ENCODE measurements around the gene DAP3. TPM values are rescaled to one million over a fixed set of nuclear protein-coding genes. Genes with fewer than 3 reads are reported as not detected.
A peak's percentile ranks its signal among the peaks of the same experiment; 100 is the strongest.
"Not testable (repeated sequence)": the region's sequence is repeated elsewhere in the genome, so short reads cannot be mapped to it uniquely, and the experiment has no call there.

The DAP3 gene
- total and polyA plus RNA-seq, 2 of the 13 experiments (the other 11 are each of a cell fraction or from before 2014, with no cell fraction given), result 129 to 133 TPM

DNA sequence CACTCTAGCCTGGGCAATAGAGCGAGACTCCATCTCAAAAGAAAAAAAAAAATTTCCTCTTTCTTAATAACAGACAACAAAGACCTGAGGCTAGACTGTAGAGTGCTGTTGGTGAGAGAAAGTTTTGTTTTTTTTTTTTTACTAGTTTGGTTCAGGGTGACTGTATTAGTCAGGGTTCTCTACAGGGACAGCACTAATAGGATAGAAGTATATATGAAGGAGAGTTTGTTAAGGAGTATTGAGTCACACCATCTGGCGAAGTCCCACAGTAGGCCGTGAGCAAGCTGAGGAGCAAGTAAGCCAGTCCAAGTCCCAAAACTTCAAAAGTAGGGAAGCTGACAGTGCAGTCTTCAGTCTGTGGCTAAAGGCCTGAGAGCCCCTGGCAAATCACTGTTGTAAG, 22.6 kb downstream of the DAP3 start:
- intact Hi-C loops (cut with micrococcal nuclease; ENCODE audit: unreplicated experiment); DNase-seq (ENCODE audit: low spot score); H3K27me3 ChIP-seq (ENCODE audit: control insufficient read depth in 1 of 2, insufficient read depth in 2 of 2, low read length in 2 of 2); H3K4me1 ChIP-seq (ENCODE audit: insufficient read depth, low read length); BruUV-seq (replicated peaks); H2AFZ ChIP-seq (ENCODE audit: low read length); FAIRE-seq; H3K27ac ChIP-seq (ENCODE audit: extremely low read length, insufficient read depth, low read length); H3K4me3 ChIP-seq (replicated peaks in 1 of 3; ENCODE audit: insufficient read depth in 1 of 3, low read depth in 2 of 3, low read length in 3 of 3); ATAC-seq; H3K4me2 ChIP-seq (ENCODE audit: low read depth, low read length); H3K9ac ChIP-seq (ENCODE audit: insufficient read depth, low read depth, low read length); POLR2A ChIA-PET; in situ Hi-C loops (cut with HindIII; ENCODE audit: extremely low pct_ligation_motif_present, low pct_unique_long_range_greater_than_20kb); CTCF ChIA-PET (ENCODE audit: low intra/inter-chr PET ratio, low total read pairs); H3K9me3 ChIP-seq (ENCODE audit: low read length); H4K20me1 ChIP-seq (ENCODE audit: insufficient read depth, low read length): not testable (repeated sequence)
- peaks cover 1 to 30% of the 10 kb centered on the region in 2 experiments; a peak in 3 of 5 replicates for H3K36me3 ChIP-seq (replicated peaks in 1 of 2; ENCODE audit: control insufficient read depth in 1 of 2, insufficient read depth in 2 of 2, low read length in 2 of 2)
- WGBS (ENCODE audit: low lambda C conversion rate), result 100% methylated on average over 2 of the region's 3 CpGs
- H3K79me2 ChIP-seq (ENCODE audit: insufficient read depth, low read length), result peaks cover 19% of the 10 kb centered on the region

DNA sequence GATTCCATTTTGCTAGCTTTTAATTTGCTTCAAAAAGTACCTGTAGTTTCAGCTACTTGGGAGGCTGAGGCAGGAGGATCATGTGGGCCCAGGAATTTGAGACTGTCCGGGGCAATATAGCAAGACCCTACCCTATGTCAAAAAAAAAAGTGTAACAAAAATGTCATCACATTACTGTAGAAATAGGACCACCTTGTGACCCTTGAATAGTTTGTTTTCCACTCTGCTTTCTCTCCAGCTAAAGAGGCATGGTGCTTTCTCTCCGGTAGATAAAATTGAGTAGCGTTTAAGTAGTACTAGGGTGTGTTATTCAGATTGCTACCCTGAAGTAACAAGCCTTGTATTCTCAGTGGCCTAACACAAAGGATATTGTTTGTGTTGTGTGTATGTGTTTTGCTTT, 23.7 kb downstream of the DAP3 start:
- BruUV-seq (replicated peaks); in situ Hi-C loops (cut with HindIII; ENCODE audit: extremely low pct_ligation_motif_present, low pct_unique_long_range_greater_than_20kb); H3K4me1 ChIP-seq (ENCODE audit: insufficient read depth, low read length); intact Hi-C loops (cut with micrococcal nuclease; ENCODE audit: unreplicated experiment); ATAC-seq; CTCF ChIA-PET (ENCODE audit: low intra/inter-chr PET ratio, low total read pairs); POLR2A ChIA-PET; DNase-seq (ENCODE audit: low spot score); H4K20me1 ChIP-seq (ENCODE audit: insufficient read depth, low read length); H3K27ac ChIP-seq (ENCODE audit: extremely low read length, insufficient read depth, low read length); H3K9ac ChIP-seq (ENCODE audit: insufficient read depth, low read depth, low read length); H3K4me2 ChIP-seq (ENCODE audit: low read depth, low read length); H2AFZ ChIP-seq (ENCODE audit: low read length); H3K9me3 ChIP-seq (ENCODE audit: low read length); H3K4me3 ChIP-seq (replicated peaks in 1 of 3; ENCODE audit: insufficient read depth in 1 of 3, low read depth in 2 of 3, low read length in 3 of 3); H3K27me3 ChIP-seq (ENCODE audit: control insufficient read depth in 1 of 2, insufficient read depth in 2 of 2, low read length in 2 of 2): not testable (repeated sequence)
- peak; percentile 98 for TF ChIP-seq ZNF121 (CRISPR knock-in tag; IDR thresholded peaks at IDR 0.05)
- TF ChIP-seq STAG1 (CRISPR knock-in tag; IDR thresholded peaks at IDR 0.05), result peak; percentile 43
- TF ChIP-seq, protein P1, sequence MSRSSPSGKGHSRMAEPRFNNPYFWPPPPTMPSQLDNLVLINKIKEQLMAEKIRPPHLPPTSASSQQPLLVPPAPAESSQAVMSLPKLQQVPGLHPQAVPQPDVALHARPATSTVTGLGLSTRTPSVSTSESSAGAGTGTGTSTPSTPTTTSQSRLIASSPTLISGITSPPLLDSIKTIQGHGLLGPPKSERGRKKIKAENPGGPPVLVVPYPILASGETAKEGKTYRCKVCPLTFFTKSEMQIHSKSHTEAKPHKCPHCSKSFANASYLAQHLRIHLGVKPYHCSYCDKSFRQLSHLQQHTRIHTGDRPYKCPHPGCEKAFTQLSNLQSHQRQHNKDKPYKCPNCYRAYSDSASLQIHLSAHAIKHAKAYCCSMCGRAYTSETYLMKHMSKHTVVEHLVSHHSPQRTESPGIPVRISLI (CRISPR knock-in tag; IDR thresholded peaks at IDR 0.05; ENCODE audit: borderline replicate concordance), result peak; percentile 77; the same call in 1 of the 2 replicates
- 0 out of 2 replicates have a peak, but pooled peaks have one; percentile 9 for TF ChIP-seq CTCF (CRISPR knock-in tag; IDR thresholded peaks at IDR 0.05)
- peaks cover 3 to 38% of the 10 kb centered on the region in 2 experiments; a peak in 4 of 5 replicates for H3K36me3 ChIP-seq (replicated peaks in 1 of 2; ENCODE audit: control insufficient read depth in 1 of 2, insufficient read depth in 2 of 2, low read length in 2 of 2)
- peaks cover 11% of the 10 kb centered on the region for H3K79me2 ChIP-seq (ENCODE audit: insufficient read depth, low read length)
- WGBS (ENCODE audit: low lambda C conversion rate), result 97% methylated on average over 3 of the region's 3 CpGs
- FAIRE-seq, result peak; percentile 34
